IPS-18c (cell line): ENCODE measurements around the gene CAMTA1.

ENCODE experiments used
- H3K4me3 ChIP-seq: 2 replicates; pipeline ENCODE4 v1.7.0; 2013; ENCODE audit warnings: low read depth, mild to moderate bottlenecking, low read length, moderate library complexity; ENCODE audit not compliant: insufficient read depth
- H3K9me3 ChIP-seq: one replicate; pipeline ENCODE4 v1.6.1; 2013; ENCODE audit warnings: mild to moderate bottlenecking, low read length, moderate library complexity; ENCODE audit not compliant: control insufficient read depth, insufficient read depth

The CAMTA1 gene

DNA sequence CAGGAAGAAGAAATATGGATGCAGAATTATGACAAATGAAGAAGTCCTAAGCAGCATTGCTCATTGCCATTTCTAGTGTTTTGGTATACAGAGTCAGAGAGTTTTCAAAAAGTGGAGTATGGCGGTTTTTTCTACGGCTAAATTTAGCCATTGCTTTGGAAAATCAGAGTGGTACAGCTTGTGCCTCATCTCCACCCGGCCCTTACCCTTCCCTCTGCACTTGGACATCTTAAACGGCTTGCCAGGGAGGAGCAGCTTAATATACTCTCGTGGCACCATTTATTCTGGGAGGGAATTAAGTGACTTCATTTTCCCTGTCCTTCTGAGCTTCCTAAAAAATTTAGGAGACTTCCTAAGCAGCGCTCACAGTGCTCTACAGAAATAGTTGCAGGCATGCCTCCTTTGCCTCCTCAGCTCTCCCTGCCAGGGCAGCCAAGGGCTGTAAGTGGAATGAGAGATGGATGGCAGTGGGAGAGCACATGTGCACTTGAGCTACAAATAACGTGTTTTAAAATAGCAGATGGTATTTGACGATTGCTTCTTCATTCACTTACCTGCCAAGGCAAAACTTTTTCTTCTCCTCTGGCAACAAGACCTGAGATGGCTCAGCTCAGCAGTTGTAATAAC is 934.3 kb downstream of the CAMTA1 start:
- H3K9me3 ChIP-seq: no peaks in the 10 kb centered on the region
- H3K4me3 ChIP-seq: no peak overlapping the region

DNA sequence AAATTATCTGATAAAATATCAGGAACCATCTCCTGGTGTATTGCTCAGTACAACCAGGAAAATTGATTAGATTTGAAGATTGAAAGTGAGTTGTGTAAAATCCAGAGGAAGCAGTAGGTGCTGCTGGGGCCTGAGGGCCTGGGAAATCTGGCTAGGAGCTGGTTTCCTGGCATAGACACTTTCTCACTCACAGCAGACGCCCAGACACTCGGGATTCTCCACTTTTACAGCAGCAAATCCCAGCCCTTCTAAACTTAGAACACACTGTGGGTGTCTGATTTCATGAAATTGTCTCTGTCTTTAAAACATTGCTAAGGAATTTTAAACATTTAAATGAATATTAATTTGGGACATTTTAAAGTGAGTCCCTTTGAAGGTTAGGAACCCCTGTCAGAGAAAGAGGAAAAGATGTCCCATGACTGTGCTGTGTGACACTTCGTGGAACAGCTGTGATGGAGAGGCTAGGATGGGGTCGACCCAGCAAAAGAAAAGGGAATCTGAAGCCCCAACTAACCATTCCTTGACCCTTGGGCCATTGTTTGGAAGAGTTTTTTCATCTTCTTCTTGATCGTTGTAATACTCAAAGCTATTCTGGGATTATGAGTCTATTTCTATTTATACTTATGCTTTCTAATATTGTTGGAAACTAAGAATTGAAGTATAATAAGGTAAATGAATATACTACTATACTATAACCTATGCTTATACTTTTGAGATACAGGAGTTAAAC is 936.9 kb downstream of the CAMTA1 start:
- Histone ChIP-seq H3K4me3 (no peak overlapping the region), H3K9me3 (no peaks in the 10 kb centered on the region)

DNA sequence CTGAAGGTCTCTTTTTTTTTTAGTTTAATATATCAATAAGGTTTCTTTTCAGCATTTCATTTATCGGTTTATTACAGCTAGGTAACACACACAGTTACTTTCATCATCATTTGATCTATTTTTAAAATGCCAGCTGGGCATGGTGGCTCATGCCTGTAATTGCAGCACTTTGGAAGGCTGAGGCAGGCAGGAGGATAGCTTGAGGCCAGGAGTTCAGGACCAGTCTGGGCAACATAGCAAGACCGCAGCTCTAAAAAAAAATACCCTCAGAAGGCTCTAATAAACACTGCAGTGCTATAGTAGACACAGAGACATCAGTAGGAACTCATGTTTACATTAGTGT is 937.4 kb downstream of the CAMTA1 start:
- no peak overlapping the region for H3K4me3 ChIP-seq
- no peaks in the 10 kb centered on the region for H3K9me3 ChIP-seq

DNA sequence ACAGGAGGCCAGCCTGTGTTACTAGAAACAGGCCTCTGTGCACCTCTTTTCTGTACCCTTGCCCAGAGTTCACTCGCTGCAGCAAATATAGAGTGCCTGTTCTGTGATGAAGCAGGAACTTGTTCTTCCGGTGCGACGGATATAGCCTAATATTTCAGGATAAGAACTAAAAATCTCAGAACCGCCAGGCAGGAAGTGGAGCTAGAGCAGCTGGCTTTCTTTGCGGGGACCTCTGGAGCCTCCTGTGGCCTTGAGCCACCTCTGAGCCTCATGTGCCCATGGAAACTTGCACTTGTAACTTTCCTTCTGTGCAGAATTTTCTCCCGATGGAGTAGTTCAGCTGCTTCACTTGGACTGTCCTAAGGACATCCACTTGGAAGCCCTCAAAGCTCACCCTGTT is 941.4 kb downstream of the CAMTA1 start:
- Histone ChIP-seq H3K9me3 (no peaks in the 10 kb centered on the region), H3K4me3 (no peak overlapping the region)

DNA sequence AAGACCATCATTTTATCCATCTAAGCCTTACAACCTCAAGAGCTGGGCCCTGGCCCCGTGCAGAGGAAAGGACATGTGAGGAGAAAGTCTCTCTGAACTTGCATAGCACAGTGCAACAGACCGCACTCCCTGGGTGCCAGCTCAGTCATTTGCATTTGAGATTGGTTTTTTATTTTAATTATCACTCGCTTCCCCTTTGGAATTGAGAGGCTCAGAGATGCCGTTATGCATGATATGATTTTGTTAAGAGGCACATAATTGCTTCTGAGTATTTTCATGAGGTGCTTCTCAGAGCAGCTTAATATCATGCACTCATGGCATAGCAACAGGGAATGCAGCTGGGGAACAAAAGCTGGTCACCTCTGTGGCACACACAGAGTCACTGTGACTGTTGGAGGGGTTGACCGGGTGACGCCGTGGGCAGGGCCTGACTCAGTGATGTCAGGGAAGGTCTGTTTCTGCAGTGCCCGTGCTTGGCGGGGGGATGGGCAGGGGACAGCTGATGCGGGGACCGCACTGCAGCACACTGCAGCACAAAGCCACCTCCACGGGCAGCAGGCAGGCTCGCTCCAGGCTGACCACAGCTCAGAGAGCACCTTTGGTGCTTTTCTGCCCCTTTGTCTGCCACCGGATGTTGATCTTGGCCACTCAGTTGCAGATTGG is 942.7 kb downstream of the CAMTA1 start:
- no peak overlapping the region for H3K4me3 ChIP-seq
- no peaks in the 10 kb centered on the region for H3K9me3 ChIP-seq

DNA sequence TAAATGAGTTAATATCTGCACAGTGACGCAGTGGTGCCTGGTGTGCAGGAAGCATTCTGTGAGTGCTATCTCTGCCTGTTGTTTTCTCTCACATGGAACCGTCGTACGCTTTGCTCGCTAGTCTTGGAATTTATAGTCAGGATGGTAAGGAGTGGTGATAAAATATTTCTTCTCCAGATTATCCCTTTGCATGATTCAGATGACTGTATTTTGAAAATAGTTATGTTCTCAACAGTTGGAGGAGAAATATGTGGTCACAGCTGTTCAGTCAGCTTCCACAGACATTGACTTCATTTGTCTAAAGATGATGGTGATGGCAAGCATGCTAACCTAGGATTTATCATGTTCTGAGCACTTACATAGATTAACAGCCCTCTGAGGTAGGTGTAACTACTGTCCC is 944.5 kb downstream of the CAMTA1 start:
- no peaks in the 10 kb centered on the region for H3K9me3 ChIP-seq
- no peak overlapping the region for H3K4me3 ChIP-seq

DNA sequence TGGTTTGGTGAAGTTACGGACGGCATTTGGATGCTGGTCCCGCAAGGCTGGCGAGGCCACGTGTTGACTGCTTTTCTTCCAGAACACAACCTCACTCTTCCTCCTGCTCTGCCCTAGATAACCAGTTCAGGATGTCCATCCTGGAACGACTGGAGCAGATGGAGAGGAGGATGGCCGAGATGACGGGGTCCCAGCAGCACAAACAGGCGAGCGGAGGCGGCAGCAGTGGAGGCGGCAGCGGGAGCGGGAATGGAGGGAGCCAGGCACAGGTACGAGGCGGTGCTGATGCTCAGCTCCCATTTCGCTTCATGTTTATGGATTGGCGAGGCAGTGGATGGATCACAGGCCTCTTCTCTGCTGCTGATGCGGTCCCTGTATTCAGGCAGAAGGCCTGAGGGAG is 947.1 kb downstream of the CAMTA1 start:
- no peak overlapping the region for H3K4me3 ChIP-seq

DNA sequence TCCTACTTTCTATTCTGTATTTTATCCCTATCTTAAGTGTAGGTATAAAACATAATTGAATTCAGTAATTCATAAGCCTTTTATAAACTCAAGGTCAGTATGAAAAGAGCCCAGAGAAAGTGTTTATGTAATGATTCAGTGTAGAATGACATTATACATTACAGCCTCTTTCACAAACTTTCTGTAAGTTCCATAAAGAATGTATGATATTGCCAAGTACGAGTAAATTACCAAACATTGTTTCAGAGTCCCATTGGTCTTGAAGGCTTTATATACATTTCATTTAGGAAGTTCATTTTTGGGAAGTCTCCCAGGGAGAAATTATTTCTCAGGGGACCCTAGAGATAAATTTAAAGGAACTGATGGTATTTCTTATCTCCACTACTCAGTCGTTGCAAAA is 948.0 kb downstream of the CAMTA1 start:
- Histone ChIP-seq H3K4me3 (no peak overlapping the region), H3K9me3 (no peaks in the 10 kb centered on the region)

More for the DNA sequence above, 947.1 kb downstream of the CAMTA1 start:
- no peaks in the 10 kb centered on the region for H3K9me3 ChIP-seq

DNA sequence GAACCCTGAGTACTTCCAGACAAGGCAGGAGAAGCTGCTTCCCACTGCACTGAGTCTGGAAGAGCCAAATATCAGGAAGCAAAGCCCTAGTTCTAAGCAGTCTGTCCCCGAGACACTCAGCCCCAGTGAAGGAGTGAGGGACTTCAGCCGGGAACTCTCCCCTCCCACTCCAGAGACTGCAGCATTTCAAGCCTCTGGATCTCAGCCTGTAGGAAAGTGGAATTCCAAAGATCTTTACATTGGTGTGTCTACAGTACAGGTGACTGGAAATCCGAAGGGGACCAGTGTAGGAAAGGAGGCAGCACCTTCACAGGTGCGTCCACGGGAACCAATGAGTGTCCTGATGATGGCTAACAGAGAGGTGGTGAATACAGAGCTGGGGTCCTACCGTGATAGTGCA is 952.8 kb downstream of the CAMTA1 start:
- Histone ChIP-seq H3K4me3 (no peak overlapping the region), H3K9me3 (peaks cover 3% of the 10 kb centered on the region)

DNA sequence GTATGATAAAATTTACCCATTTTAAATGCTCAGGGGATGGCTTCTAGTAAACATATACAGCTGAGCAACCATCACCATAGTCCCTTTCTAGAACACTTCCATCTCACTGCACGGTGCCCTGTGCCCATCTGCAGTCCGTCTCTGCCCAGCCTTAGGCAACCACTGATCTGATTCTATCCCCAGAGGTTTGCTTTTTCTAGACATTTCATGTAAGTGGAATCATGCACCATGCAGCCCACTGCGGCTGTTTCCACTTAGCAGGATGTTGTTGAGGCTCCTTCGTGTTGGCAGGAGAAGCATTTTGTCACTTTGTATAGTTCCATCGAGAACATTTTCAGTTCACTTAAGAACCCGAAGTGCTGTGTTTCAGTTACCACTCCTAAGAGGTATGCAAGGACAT is 958.1 kb downstream of the CAMTA1 start:
- H3K9me3 ChIP-seq: peaks cover 3% of the 10 kb centered on the region
- no peak overlapping the region for H3K4me3 ChIP-seq

DNA sequence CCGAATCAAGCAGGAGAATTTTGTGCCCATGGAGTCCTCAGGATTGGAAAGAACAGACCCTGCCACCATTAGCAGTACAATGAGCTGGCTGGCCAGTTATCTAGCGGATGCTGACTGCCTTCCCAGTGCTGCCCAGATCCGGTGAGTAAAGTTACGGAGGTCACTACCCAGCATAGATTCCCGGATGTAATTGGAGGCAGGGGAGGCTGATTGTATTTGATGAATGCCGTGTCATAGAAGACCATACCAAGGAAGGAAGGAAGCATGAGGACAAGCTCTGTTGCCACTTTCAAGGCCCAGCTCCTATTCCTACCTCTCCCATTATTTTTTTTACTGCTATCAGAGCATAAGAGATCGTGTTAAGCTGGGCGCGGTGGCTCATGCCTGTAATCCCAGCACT is 959.6 kb downstream of the CAMTA1 start:
- H3K4me3 ChIP-seq: no peak overlapping the region
- H3K9me3 ChIP-seq: peaks cover 3% of the 10 kb centered on the region

DNA sequence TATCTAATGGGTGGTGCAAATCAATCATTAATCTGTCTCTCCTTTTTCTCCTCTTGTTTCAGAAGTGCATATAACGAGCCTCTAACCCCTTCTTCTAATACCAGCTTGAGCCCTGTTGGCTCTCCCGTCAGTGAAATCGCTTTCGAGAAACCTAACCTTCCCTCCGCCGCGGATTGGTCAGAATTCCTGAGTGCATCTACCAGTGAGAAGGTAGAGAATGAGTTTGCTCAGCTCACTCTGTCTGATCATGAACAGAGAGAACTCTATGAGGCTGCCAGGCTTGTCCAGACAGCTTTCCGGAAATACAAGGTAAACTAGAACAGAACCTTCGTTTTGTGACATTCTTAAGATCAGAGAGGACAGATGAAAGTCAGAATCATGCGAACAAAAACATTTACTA is 960.5 kb downstream of the CAMTA1 start:
- H3K9me3 ChIP-seq: no peaks in the 10 kb centered on the region
- H3K4me3 ChIP-seq: no peak overlapping the region

DNA sequence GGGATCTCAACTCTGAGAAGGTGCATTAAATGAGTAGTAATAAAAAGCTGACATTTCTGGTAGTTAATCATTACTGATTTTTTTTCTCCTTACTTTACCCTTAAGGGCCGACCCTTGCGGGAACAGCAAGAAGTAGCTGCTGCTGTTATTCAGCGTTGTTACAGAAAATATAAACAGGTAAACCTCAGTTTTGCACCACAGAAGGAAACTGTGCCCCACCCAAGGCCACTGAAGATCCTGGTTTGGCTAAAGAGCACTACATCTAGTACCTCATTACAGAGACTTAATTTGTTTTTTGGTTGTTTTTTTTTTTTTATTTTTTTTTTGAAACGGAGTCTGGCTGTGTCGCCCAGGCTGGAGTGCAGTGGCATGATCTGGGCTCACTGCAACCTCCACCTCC is 962.4 kb downstream of the CAMTA1 start:
- Histone ChIP-seq H3K4me3 (no peak overlapping the region), H3K9me3 (no peaks in the 10 kb centered on the region)

DNA sequence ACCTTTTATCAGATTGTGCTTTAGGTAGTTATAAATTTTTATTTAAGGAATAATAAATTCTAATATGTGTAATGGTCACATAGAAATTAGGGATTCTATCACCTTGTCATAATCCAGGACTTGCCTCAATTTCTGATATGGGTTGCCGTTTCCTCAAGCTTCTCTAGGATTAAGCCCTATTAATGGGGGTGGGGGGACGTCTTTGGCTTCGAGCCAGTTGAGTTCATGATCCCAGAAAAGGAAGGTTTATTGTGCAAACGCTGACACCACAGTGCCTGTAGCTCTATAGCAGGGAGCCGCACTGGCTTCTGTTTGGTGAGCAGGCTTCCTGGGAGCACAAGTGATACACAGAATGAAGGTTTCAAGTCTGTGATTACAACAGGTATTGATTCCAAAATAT is 963.9 kb downstream of the CAMTA1 start:
- H3K9me3 ChIP-seq: no peaks in the 10 kb centered on the region
- no peak overlapping the region for H3K4me3 ChIP-seq

DNA sequence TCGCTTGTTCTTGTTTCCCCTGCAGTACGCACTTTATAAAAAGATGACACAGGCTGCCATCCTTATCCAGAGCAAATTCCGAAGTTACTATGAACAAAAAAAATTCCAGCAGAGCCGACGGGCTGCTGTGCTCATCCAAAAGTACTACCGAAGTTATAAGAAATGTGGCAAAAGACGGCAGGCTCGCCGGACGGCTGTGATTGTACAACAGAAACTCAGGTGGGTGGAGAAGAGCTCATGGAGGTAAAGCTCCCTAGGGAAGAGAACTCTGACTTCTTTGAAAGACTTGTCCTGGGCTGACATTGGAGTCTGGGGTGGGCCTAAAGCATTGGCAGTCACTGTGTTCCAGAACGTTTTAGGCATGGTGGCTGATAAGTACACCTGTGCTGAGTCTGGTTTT is 965.9 kb downstream of the CAMTA1 start:
- Histone ChIP-seq H3K4me3 (no peak overlapping the region), H3K9me3 (no peaks in the 10 kb centered on the region)

DNA sequence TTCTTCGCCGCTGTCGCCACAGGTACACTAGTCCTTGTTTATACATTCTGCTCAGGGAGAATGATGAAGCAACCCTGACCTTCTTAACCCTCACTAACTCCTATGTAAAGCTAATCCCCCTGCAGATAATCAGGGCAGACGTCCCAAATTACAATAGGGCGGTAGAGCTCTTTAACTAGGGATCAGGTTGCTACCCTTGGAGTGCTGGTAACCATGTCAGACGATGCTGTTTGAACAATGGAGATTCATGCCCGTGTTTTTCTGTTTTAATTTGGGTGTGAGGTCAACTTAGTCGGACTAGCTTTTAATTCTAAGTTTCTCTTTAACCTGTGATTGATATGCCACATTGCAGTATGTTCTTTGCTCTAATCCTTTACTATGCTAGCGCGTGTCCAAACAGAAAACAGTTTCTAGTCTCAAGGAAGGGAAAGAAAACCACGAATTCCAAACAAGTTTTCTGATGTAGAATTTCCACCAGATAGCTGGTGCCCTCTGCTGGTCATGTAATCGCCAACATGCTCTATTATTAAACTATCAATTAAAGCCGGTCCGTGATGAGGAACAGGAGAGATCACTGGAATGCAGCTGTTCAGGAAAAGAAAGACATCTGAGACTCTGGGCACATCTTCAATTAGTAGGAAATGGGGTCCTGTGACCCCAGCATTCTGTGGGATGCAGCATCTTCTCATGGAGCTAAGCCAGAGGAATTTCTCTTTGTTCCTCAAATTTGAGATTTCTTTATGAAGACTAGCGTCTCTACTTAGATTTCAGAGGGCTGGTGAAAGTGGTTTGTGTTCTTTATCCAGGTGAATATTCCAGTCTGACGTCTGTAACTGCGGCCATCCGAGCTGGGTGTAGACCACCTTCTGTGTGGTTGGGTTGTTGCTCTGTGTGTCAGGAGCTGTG is 967.5 kb downstream of the CAMTA1 start:
- H3K9me3 ChIP-seq: no peaks in the 10 kb centered on the region
- peak overlapping the region; percentile 16; the same call in 1 of the 2 replicates for H3K4me3 ChIP-seq

DNA sequence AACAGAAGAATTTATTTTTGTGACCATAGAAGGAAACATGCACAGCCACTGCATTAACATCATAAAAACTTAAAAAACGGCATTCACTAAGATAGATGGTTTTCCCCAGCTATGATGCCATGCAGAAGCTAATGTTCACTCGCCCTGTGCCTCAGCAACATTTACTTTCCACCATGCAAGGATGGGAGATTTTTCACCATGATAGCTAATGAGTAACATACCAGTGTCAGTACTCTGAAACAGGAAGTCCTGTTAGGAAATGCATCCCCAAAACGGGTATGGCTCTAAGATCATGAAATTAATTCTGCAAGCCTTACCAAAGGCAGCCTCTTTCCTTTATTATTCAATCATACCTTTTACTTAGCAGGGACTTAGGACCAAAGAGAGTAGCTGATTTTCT is 968.4 kb downstream of the CAMTA1 start:
- Histone ChIP-seq H3K9me3 (no peaks in the 10 kb centered on the region), H3K4me3 (no peak overlapping the region)

DNA sequence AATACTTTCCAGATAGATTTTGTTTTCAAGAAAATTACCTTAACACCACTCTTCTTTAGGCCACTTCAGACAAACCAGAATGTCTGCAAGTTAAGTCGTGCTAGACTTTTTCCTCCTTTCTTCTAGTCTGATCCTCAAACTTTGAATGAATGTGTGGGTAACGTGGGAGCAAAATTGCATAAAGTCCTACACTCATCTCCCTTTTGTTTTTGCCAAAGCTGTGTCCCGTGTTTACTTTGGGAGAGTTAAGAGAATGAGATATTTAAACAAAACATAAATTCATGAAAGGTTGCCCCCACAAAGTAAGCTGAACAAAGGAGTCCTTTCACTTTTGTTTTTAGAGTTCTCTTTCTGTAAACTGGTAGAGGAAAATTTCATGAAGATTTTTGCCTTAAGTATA is 969.0 kb downstream of the CAMTA1 start:
- no peaks in the 10 kb centered on the region for H3K9me3 ChIP-seq
- no peak overlapping the region for H3K4me3 ChIP-seq
